ENCODE data around the gene NSDHL. TPM values are rescaled to one million over a fixed set of nuclear protein-coding genes. Genes with fewer than 3 reads are reported as not detected.

NSDHL gene
- total RNA-seq, 1 experiment from 2014 or later = 22.1 TPM

DNA sequence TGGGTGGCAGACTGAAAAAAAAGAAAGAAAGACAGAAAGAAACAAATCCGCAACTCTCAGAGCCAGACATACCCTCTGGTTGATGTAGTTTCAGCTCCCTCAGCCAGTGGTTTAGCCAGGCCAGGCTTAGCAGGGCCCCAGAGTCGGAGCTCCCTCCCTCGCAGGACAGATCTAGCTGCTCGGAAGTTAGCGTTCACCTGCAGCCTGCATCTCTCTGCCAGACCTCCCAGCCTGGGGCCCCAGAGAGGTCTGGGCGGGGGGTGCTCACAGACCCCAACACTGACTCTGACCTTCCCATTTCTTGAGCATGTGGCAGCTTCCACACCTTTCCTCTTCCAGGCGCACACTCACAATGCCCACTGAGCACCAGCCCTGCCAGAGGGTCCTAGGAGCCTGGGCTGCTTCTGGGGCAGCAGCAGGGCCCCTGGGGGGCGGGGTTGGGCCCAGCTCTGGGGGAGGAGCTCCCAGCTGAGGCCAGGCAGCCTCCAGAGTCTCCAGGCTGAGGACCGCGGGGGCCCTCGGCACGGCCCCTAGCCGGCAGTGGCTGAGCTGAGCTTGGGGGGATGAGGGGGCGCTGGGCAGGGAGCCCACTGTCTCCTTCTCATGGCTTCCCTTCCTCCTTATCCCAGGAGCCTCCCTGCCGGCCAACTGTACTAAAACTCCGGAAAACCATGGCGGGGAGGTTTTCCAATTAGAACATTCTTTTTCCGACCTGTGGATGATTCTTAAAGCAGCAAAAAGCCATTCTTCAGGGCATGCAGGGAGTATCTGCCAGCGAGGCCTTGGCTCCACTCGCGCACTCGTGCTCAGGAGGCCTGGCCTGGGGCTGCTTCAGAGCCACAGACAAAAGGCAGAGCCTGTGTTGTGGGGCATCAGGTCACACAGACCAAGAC lies 62.4 kb downstream of the NSDHL start:
- no peak overlapping the region for H3K27ac ChIP-seq (ENCODE audit: low read depth, low read length)

More for the DNA sequence above, 62.4 kb downstream of the NSDHL start:
- RAD21 ChIA-PET (ENCODE audit: low non-redundant PET in 1 of 2, low total read pairs in 2 of 2, uncharacterized antibody in 2 of 2, unreplicated experiment in 2 of 2) = interaction anchor here in 1 of 2 experiments (0.6 kb wide), 1 partner anchor 793 kb away, joined by 5 read pairs; no protein-coding TSS in a partner anchor
- CTCF ChIA-PET = no interaction called here
- no peak overlapping the region for H3K9ac ChIP-seq (ENCODE audit: low read length)
- no peaks in the 10 kb centered on the region for H3K79me2 ChIP-seq (ENCODE audit: insufficient read depth, low read length)
- peaks cover 17 to 43% of the 10 kb centered on the region in 2 experiments for H3K4me1 ChIP-seq (ENCODE audit: control insufficient read depth in 1 of 2, insufficient read depth in 2 of 2, low read length in 2 of 2)
- intact Hi-C loops (cut with micrococcal nuclease) = no loop called here
- no peak overlapping the region for H3K4me2 ChIP-seq (ENCODE audit: low read length)
- H3K9me3 ChIP-seq (ENCODE audit: control insufficient read depth in 1 of 2, insufficient read depth in 1 of 2, low read depth in 1 of 2, low read length in 2 of 2) = no peaks in the 10 kb centered on the region
- H3K4me3 ChIP-seq (replicated peaks in 1 of 2; ENCODE audit: low read depth in 1 of 2, low read length in 2 of 2) = no peak overlapping the region
- ATAC-seq (no peak), DNase-seq (ENCODE audit: low read depth, low spot score) (no peak)
- no peaks in the 10 kb centered on the region for H3K9me2 ChIP-seq (ENCODE audit: insufficient read depth)
- H3K27me3 ChIP-seq (ENCODE audit: insufficient read depth, low read length) = no peaks in the 10 kb centered on the region
- TF ChIP-seq EZH2phosphoT487 (IDR thresholded peaks at IDR 0.05; ENCODE audit: borderline replicate concordance) (no peak), POLR2A (IDR thresholded peaks at IDR 0.05; ENCODE audit: borderline replicate concordance, extremely low read depth, insufficient read depth, insufficient read length) (no peak), RAD21 (IDR thresholded peaks at IDR 0.05; ENCODE audit: low read depth) (no peak), SP1 (IDR thresholded peaks at IDR 0.05; ENCODE audit: low read depth) (no peak), POLR2AphosphoS5 (IDR thresholded peaks at IDR 0.05; ENCODE audit: low read depth, low read length) (no peak), FOSL1 (IDR thresholded peaks at IDR 0.05; ENCODE audit: low read depth) (no peak), ELF1 (IDR thresholded peaks at IDR 0.05; ENCODE audit: borderline replicate concordance, low read depth) (no peak)
- TF ChIP-seq, protein P1, sequence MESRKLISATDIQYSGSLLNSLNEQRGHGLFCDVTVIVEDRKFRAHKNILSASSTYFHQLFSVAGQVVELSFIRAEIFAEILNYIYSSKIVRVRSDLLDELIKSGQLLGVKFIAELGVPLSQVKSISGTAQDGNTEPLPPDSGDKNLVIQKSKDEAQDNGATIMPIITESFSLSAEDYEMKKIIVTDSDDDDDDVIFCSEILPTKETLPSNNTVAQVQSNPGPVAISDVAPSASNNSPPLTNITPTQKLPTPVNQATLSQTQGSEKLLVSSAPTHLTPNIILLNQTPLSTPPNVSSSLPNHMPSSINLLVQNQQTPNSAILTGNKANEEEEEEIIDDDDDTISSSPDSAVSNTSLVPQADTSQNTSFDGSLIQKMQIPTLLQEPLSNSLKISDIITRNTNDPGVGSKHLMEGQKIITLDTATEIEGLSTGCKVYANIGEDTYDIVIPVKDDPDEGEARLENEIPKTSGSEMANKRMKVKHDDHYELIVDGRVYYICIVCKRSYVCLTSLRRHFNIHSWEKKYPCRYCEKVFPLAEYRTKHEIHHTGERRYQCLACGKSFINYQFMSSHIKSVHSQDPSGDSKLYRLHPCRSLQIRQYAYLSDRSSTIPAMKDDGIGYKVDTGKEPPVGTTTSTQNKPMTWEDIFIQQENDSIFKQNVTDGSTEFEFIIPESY (IDR thresholded peaks at IDR 0.05; ENCODE audit: extremely low read depth, insufficient replicate concordance, low read length) = no peak
- H4K20me1 ChIP-seq (ENCODE audit: insufficient read depth) = no peaks in the 10 kb centered on the region
- BruUV-seq (replicated peaks) = no TSS peak
- H2AFZ ChIP-seq (ENCODE audit: low read depth, low read length, poor library complexity, severe bottlenecking) = no peak overlapping the region
- H3K36me3 ChIP-seq (ENCODE audit: control insufficient read depth in 1 of 2, insufficient read depth in 2 of 2, low read length in 2 of 2) = no peaks in the 10 kb centered on the region
- POLR2A ChIA-PET = no interaction called here
